ENCODE data around the gene TMEM181. TPM values are rescaled to one million over a fixed set of nuclear protein-coding genes. Genes with fewer than 3 reads are reported as not detected.

The TMEM181 gene
- total RNA-seq, 1 experiment from 2014 or later: 18.7 TPM

GRCh38 chr6:158627168-158627939 lies 67.5 kb downstream of the TMEM181 start:
- no peak overlapping the region for H3K4me2 ChIP-seq
- POLR2A ChIA-PET (ENCODE audit: unreplicated experiment): no interaction called here
- peaks cover 19% of the 10 kb centered on the region; the same call in 1 of the 2 replicates for H3F3A ChIP-seq (ENCODE audit: insufficient read depth, low read depth)
- no peaks in the 10 kb centered on the region for H3K9me3 ChIP-seq (ENCODE audit: insufficient read depth, low read depth)
- H3K4me1 ChIP-seq (replicated peaks; ENCODE audit: insufficient read depth): no peaks in the 10 kb centered on the region
- H3K36me3 ChIP-seq (ENCODE audit: low read depth): no peaks in the 10 kb centered on the region
- H3K27ac ChIP-seq: no peak overlapping the region
- H2AFZ ChIP-seq: no peak overlapping the region
- no peak for DNase-seq
- intact Hi-C loops (cut with micrococcal nuclease; ENCODE audit: unreplicated experiment): no loop called here
- CTCF ChIA-PET: no interaction called here
- TF ChIP-seq EZH2 (IDR thresholded peaks at IDR 0.05; ENCODE audit: low read depth) (no peak), CTCF (conservative IDR thresholded peaks at IDR 0.05) (no peak)
- no peaks in the 10 kb centered on the region for H3K9me2 ChIP-seq (ENCODE audit: insufficient read depth)
- H3K4me3 ChIP-seq: no peak overlapping the region
- H4K20me1 ChIP-seq (ENCODE audit: insufficient read depth): no peaks in the 10 kb centered on the region
- no peaks in the 10 kb centered on the region for H3K79me2 ChIP-seq (ENCODE audit: low read depth)
- BruUV-seq (replicated peaks): no TSS peak
- H3K27me3 ChIP-seq (ENCODE audit: insufficient read depth, low read depth): no peaks in the 10 kb centered on the region

GRCh38 chr6:158627940-158628211 lies 68.0 kb downstream of the TMEM181 start:
- Histone ChIP-seq H3K9me2 (ENCODE audit: insufficient read depth) (no peaks in the 10 kb centered on the region), H3K4me1 (replicated peaks; ENCODE audit: insufficient read depth) (no peaks in the 10 kb centered on the region), H3K79me2 (ENCODE audit: low read depth) (no peaks in the 10 kb centered on the region), H3K4me2 (no peak overlapping the region), H3K27me3 (ENCODE audit: insufficient read depth, low read depth) (no peaks in the 10 kb centered on the region), H3F3A (ENCODE audit: insufficient read depth, low read depth) (peaks cover 24% of the 10 kb centered on the region; the same call in 1 of the 2 replicates), H2AFZ (no peak overlapping the region), H3K27ac (no peak overlapping the region), H4K20me1 (ENCODE audit: insufficient read depth) (no peaks in the 10 kb centered on the region), H3K9me3 (ENCODE audit: insufficient read depth, low read depth) (no peaks in the 10 kb centered on the region), H3K36me3 (ENCODE audit: low read depth) (no peaks in the 10 kb centered on the region), H3K4me3 (no peak overlapping the region)
- POLR2A ChIA-PET (ENCODE audit: unreplicated experiment): no interaction called here
- intact Hi-C loops (cut with micrococcal nuclease; ENCODE audit: unreplicated experiment): no loop called here
- CTCF ChIA-PET: no interaction called here
- no peak for TF ChIP-seq EZH2 (IDR thresholded peaks at IDR 0.05; ENCODE audit: low read depth)
- no TSS peak for BruUV-seq (replicated peaks)
- no peak for DNase-seq

- Histone ChIP-seq H3K79me2 (ENCODE audit: low read depth) (0 out of 2 replicates have a peak, but pooled peaks cover 1% of the 10 kb centered on the region), H3K9me2 (ENCODE audit: insufficient read depth) (no peaks in the 10 kb centered on the region), H3K9me3 (ENCODE audit: insufficient read depth, low read depth) (no peaks in the 10 kb centered on the region), H2AFZ (no peak overlapping the region), H3K4me2 (no peak overlapping the region), H3K4me3 (no peak overlapping the region), H3K4me1 (replicated peaks; ENCODE audit: insufficient read depth) (no peaks in the 10 kb centered on the region), H3K27me3 (ENCODE audit: insufficient read depth, low read depth) (no peaks in the 10 kb centered on the region), H3K36me3 (ENCODE audit: low read depth) (0 out of 2 replicates have a peak, but pooled peaks cover 4% of the 10 kb centered on the region), H4K20me1 (ENCODE audit: insufficient read depth) (no peaks in the 10 kb centered on the region), H3F3A (ENCODE audit: insufficient read depth, low read depth) (peaks cover 31% of the 10 kb centered on the region; the same call in 1 of the 2 replicates), H3K27ac (no peak overlapping the region)
- intact Hi-C loops (cut with micrococcal nuclease; ENCODE audit: unreplicated experiment): no loop called here
- POLR2A ChIA-PET (ENCODE audit: unreplicated experiment): no interaction called here
- TF ChIP-seq EZH2 (IDR thresholded peaks at IDR 0.05; ENCODE audit: low read depth) (no peak), CTCF (conservative IDR thresholded peaks at IDR 0.05) (no peak)
- CTCF ChIA-PET: no interaction called here
- DNase-seq: no peak
- no TSS peak for BruUV-seq (replicated peaks)
Measured at GRCh38 chr6:158628542-158628941, 68.7 kb downstream of the TMEM181 start.

Measured in PC-9 (cell line).